Kidney capillary endothelial cell (primary cell): Measurements from ENCODE around the gene RSPO4.
"Not testable (repeated sequence)": the region's sequence is repeated elsewhere in the genome, so short reads cannot be mapped to it uniquely, and the experiment has no call there.

Experiments
- DNase-seq: peaks from one replicate; pipeline ENCODE4 v3.0.0-alpha.2; 2018; ENCODE audit warnings: low spot score

The RSPO4 gene

DNA sequence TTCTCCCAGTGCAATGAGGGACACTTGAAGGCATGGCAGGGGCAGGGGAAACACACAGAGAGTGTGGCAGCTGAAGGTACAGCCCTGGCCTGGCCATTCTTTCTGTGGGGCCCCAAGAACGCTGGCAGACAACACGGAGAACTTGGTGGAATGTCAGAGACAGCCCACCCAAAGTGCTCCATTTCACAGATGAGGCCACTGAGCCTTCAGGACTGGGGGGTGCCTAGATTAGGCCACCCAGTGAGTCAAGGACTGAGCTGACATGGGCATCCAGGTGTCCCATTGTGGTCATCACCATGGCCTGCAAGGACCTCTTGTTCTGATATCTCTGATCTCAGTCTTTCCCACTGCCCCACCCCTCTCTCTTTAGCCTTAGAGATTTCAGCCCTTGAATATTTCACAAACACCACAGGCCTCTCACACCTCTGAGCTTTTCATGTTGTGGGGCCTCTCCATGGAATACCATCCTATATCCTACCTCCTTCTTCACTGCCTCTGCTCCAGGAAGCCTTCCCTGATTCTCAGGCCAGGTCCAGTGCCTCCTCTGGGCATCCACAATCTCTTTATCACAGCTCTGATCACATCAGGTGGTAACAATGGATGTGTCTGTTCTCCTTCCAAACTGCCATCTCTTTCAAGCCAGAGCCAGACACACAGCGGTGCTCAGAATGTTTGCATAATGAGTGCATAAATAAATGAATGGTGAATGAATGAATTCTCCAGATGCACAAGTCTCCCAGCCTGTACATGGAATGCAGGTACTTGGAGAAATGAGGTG, 2.0 kb upstream of the RSPO4 start:
- no peak for DNase-seq

DNA sequence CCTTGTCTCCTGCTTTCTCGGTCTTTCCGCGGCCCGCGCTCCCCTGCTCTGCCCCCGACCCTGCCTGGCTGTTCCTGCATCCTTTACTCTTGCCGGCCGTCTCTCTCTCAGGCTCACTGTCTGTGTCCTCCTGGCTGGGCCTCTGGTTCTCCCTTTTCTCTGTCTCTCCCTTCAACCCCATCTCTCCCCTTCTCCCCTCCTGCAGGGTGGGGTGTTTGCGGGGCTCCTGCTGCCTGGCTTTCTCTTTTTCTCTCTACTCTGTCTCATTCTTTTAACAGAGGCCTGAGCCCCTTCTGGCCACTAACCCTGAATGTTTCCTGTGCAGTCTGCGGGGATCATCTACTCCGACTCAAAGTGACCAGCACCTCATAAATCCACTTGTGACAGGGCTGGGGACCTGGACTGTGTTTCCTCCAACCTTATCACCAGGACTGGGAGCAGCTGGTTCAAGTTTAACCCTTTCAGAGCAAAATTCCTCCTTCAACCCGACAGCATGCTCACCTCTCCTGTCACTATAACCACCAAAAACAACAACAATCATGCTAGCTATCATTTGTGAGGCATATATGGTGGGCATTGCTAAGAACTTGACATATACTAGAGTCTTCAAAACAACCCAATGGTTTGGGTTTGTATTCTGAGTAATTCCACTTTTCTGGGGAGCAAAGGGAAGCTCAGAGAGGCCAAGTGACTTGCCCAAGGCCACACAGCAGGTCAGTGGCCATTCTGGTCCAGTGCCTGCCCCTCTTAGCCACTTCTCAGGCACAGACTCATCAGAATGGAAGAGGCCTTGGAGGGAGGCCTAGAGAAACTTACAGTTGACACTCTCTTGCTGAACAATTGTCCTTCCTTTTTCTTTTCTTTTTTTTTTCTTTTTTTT, 811 bp upstream of the RSPO4 start:
- DNase-seq, result no peak

DNA sequence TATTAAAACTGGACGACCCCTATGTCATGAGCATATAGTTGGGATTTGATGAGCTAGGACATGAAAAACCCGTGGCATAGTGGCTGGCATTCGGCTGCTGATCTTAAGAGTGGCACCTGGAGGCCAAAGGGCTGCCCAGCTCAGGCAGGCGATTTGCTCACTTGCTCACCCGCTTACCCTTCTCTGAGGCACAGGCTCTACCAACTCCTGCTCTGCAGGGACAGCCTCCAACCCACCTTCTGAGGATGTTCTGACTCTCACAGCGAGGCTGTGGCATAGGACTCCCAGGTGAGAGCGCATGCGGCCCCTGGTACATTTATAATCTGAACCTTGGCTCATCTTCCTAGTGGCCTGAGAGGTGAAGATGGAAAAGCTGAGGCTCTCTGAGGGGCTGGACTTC, 995 bp downstream of the RSPO4 start:
- DNase-seq, result no peak

DNA sequence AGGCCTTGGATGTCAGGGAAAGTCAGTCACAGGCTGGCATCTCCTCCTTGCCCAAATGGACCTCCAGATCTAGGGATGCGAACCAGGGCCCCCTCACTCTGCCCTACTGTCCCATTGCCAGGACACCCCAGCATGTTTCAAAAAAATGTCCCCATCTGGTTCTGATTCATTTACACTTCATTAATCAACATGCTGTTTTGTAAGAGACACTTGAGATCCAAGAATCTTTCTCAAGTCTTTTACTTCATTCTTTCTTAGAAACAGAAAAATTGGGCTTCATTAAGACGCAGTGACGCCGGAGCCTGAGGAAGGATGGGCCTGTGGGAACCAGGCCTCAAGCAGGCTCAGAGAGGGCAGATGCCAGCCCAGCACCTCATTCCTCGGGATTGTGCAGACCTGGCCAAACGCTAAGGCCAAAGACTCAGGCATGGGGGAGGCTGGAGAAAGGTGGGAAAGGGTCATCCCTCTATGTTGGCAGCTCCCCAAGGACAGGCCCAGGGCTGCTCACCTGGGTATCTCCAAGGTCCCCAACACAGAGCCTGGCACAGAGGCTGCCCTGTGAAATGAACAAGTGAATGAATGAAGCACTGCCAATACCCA, 3.8 kb downstream of the RSPO4 start:
- no peak for DNase-seq

DNA sequence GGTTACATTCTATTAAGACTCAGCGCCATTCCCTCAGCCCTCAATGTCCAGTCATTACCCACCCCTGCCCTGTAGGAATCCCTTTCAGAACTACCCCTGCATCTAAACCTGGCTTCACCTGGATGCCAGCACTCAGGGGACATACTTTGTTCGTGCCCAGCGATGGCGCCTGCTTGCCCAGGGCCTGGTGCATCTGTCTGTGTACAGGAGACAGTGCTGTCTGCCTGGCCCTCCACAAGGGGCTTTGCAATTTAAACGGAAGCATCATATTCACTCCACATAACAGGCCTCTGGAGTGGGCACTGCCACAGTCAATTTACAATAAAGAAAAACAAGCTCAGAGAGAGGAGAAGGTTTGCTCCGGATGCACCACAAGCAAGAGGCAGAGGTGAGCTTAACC, 4.6 kb downstream of the RSPO4 start:
- DNase-seq, result no peak

DNA sequence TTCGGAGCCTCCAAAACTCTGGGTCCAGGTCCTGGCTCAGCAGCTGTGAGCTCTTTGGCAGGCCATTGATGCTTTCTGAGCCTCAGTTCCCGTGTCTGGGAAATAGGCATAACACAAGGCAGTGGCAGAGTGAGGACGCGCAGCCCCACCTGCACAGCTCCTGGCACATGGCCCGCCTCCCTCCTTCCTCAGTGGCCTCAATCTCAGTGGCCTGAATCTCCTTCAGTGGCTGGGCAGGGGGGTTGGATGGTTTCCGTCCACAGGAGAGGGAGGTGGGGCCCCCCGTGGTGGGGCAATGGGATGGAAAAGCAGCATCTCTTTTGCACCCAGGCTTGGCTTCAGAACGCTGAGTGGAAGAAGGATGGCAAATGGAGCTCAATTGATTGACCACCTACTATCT, 5.1 kb downstream of the RSPO4 start:
- DNase-seq, result no peak

DNA sequence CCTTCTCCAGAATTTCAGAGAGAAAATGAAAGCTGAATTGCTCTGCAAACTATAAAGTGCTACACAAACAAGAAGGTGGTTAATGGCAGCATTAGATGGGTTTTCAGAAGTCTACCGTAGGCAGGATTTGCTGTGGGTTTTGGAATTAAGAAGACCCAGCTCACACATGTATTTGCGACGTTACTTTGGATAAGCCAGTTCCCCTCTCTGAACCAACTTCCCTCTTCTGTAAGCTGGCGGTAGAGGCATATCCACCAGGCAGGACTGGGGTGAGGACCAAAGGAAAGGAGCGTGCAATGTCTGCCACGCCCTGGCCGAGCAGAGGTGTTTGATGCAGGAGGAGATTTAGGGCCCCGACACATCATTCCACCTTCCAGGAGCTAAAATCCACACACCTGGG, 6.9 kb downstream of the RSPO4 start:
- DNase-seq, result no peak

DNA sequence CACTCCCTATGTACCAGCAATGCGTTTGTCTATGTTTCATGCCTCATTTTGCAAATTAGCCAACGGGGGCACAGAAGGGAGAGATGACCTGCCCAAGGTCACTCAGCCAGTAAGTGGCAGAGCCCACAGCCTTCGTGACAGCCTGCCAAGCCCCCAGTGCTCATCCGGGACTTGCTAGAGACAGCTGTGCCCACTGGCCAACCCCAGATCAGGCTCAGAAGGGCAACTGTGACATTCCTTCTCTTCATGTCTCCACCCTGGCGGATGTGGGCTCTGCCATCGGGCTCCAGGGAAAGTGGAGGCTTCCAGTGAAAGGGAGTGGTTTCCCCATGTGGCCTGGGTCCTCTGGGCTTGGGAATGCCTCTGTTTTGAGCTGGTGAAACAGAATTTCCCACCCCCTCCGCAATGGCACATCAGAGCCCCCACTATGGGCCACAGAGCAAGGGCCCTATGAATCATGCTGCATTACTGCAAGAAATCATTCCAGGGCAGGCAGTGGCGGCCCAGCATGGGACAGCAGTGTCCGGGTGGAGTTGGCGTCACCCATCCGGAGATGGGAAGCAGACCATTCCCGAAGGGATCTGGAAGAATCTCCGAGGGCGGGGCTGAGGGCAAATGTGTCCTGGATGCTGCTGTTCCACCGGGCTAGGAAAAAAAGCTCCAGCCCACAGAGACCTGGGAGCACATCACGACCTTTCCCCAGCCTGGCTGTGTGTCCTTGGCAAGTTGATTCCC, 9.1 kb downstream of the RSPO4 start:
- DNase-seq, result no peak

DNA sequence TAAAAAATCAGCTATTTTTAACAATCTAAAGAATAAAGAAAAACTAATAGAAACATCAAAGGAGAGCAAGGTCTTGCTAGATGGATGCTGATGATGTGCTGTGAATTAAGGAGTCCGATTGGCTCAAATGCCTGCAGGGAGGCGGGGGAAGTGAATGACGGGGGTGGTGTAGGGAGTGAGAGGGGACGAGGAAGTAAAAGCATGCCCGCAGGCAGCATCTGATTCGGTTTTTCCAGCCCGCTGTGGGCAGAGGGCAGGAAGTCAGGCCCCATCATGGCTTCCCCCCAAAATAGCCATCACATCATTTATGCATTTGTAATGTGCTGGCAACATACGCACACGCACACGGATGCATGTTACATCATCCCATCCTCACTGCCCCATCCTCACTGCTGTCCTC, 10.3 kb downstream of the RSPO4 start:
- DNase-seq, result no peak

DNA sequence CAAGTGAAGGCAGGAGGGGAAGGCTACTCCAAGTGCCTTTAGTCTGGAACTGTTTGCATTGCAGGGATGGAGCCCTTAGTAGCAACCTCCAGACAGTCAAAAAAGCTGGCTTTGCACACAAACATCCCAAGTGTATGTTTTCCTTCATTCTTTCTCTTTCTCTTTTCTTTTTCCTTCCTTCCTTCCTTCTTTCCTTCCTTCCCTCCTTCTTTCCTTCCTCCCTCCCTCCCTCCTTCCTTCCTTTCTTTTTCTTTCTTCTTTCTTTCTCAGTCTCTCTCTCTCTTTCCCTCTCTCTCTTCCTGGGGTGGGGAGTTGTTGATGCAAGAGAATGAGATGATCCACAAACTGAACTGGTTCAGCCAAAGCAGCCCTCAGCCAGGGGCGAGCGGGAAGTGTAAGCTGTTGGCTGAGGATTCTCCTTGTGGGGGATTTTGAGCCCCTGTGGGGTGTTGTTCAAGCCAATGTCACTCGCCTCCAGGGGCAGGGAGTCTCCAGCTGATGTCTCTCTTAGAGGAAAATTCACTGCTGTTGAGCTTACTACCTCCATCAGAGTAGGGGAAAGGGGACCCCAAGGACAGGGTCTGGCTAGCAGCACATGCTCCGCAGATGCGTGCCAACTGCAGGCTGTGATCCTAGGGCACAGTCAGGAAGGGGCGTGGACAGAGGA, 11.7 kb downstream of the RSPO4 start:
- DNase-seq, result no peak

DNA sequence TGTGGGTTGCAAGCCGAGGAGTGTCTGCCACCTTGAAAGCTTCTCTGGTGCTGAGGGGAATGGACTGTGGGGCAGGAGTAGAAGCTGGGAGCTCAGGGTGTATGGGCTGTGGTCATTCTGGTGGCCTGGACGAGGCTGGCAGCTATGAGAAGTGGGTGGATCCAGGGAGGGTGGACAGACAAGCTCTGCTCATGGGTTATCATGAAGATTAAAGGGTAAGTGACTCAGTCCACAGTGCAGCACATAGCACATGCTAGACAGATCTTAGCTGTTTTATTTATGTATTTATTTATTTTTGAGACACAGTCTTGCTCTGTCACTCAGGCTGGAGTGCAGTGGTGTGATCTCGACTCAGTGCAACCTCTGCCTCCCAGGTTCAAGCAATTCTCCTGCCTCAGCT, 13.8 kb downstream of the RSPO4 start:
- DNase-seq, result no peak

DNA sequence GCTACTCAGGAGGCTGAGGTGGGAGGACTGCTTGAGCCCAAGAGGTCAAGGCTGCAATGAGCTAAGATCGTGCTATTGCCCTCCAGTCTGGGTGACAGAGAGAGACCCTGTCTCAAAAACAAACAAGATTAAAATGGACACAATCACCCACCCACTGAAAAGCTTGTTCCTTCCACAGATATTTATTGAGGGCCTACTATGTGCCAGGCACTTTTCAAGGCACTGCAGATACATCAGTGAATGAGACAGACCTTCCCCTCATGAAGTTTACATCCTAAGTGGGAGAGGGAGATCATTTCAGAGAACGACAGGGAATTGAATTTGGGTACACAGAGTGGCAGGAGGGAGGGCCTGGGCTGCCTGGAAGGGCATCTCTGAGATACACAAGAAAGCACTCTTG, 14.4 kb downstream of the RSPO4 start:
- no peak for DNase-seq

DNA sequence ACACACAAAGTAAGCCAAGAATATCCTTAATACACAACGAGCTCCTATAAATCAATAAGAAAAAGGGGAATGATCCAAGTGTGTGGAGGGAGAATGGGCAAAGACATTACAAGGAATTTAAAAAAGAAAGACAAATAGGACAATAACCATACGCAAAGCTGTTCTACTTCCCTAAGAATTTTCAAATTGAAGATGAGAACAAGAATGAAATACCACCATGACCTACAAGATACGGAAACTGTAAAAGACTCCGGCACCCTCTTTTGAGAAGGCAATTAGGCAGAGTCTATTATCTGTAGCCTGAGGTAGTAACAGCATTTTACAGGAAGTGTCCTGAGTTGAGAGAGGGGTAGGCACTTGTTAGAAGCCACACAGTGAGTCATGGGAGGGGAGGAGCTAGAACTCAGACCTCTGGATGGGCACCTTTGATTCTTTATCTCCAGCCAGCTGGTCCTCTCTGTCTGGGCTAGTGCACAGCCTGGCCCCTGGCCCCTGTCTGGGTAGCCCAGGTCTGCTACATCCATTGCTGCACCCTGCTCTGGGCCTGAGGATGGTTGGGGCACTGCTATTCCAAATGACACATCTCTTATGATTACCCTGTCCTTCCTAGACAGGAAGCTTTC, 15.3 kb downstream of the RSPO4 start:
- no peak for DNase-seq

DNA sequence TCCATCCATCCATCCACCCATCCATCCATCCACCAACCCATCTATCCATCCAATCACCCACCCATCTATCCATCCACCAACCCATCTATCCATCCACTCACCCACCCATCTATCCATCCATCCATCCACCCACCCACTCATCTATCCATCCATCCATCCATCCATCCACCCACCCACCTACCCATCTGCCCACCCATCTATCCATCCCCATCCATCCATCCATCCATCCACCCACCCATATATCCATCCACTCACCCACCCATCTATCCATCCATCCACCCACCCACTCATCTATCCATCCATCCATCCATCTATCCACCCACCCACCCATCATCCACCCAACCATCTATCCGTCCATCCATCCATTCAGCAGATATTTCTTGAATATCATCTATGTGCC, 17.1 kb downstream of the RSPO4 start:
- DNase-seq, result not testable (repeated sequence)

DNA sequence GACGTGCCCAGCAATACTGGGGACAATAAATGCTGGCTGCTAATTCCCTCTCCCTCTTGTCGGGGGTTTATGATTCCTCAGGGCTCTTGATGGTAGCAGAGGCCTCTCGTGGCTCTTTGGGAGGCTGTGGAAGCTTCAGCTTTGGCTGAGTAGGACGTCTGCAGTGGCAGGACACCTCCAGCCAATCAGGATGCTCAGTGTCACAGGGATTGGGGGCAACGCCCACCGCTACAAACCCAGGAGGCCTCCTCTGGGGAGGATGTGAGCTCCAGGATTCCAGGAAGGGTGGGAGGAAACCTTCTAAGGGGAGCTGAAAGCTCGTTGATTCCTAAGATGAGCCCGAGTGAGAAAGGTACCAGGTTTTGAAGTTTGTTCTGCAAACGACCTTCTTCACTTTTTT, 19.4 kb downstream of the RSPO4 start:
- DNase-seq, result no peak

DNA sequence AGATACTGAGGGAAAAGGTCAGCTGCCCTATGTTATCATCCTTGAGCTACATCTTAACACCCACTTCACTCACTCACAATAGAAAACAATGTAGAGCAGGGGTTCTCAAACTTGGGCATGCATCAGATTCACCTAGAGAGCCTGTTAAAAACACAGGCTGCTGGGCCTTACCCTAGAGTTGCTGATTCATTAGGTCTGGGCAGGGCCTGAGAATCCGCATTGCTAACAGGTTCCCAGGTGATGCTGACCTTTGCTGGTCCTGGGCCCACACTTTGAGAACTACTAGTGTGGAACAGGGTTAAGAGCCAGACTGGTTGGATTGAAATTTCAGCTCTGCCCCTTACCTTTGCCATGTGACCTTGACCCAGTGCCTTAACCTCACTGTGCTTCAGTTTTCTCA, 25.1 kb downstream of the RSPO4 start:
- no peak for DNase-seq

DNA sequence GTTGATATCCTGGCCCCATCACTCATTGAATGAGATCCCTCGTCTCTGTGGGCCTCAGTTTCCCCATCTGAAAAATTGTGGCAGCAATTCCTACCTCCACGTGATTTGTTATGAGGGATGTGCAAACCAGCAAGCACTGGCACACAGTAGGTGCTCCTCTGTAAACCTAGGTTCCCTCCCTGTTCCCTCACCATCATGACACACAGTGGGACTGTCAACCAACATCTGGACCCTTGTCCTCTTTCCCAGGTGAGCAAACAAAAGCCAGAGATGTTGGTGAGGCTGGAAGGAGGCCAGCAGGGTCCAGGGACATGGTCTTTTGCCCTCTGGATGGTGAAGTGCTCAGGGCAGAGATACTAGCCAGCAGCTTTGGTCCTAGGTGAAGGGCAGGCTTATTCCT, 26.1 kb downstream of the RSPO4 start:
- DNase-seq, result no peak

DNA sequence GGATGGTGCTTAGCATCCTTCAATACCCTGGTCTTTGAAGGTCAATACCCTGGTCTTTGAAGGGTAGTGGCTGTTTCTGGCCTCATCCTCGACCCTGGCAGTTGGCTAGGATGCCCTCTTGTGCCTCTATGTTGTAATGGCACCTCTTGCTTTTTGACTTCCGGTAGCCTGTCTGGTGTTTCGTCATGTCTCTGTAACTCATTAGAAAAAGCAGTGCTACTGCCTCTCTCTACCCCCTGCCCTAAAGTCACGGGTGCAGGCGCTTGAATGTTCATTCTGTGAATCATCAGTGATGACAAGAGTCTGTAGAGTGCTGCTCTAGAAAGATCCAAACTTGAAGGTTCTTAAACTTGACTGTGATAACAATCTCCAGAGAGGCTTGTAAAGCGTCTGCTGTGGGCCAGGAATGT, 28.3 kb downstream of the RSPO4 start:
- DNase-seq, result peak; percentile 33

DNA sequence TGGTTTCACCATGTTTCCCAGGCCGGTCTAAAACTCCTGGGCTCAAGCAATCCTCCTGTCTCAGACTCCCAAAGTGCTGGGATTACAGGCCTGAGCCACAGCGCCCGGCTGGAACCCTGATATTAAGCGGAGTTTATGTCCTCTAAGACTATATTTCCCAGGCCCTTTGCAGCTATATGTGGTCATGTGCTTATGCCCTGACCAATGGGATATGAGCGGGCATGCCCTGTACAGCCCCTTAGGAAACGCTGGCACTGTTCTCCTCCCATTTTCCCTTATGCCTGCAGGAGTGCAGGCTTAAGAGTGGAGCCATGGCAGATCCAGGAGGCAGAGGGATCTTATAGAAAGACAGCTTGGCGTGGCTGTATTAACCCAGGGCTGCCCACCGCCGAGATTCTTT, 29.9 kb downstream of the RSPO4 start:
- DNase-seq, result no peak

DNA sequence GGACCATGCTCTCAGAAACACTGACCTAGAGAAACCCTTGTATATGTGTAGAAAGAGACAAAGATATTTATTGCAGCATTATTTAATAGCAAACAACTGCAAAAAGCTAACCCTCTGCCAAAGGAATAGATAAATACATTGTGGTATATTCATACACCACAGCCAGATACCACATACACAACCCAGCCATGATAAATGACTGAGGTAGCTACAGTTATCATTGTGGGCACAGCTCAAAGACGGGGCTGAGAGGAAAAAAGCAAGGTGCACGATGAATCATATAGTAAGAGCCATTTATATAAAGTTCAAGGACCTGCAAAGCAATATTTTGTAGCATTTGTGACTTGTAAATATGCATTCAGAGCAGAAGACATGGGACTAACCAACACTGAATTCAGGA, 30.8 kb downstream of the RSPO4 start:
- DNase-seq, result no peak

DNA sequence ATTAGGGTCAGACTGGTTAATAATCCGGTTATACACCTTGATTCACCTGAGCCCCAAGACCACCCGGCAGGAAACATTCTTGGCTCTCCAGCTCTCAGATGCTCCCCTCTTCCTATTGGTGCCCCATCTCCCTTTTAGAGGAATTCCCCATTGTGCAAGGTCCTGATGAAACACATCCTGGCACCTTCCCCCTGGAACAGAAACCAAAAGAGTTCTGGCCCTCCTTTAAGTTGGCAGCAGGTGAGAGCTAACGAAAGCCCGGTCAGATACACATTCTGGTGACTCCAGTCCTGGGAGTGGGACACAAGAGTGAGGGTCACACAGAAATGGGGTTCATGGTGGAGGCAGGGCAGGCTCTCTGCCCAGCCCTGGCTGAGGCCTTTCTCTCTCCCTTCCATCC, 32.2 kb downstream of the RSPO4 start:
- DNase-seq, result no peak
